HepG2 (cell line): Measurements from ENCODE around the gene WRAP73. TPM values are rescaled to one million over a fixed set of nuclear protein-coding genes. Genes with fewer than 3 reads are reported as not detected.

Experiments
- ARID4A ChIP-seq: sonication (generic); formaldehyde crosslinking; IDR thresholded peaks from 2 replicates; pipeline ENCODE4 v1.5.0; 2020; ENCODE audit warnings: mild to moderate bottlenecking, missing genetic modification reagents, borderline replicate concordance
- ATF7 ChIP-seq, 2 experiments: fragments of 450-650 bp in 1 of 2; sonication (generic) in 1 of 2; formaldehyde crosslinking in 1 of 2; IDR thresholded peaks; 2 replicates each; pipeline versions ENCODE4 v1.4.0 to v1.6.1; 2016 to 2020; ENCODE audit warnings: antibody characterized with exemption in 1 of 2, mild to moderate bottlenecking in 1 of 2, missing genetic modification reagents in 1 of 2
- CHD4 ChIP-seq: fragments of 200-600 bp; sonication (generic); IDR thresholded peaks from 2 replicates; pipeline ENCODE4 v1.7.0; 2017; ENCODE audit warnings: mild to moderate bottlenecking, low read length, borderline replicate concordance
- DNMT1 ChIP-seq: sonication (generic); formaldehyde crosslinking; IDR thresholded peaks from 2 replicates; pipeline ENCODE4 v1.5.1; 2020; ENCODE audit warnings: mild to moderate bottlenecking, missing genetic modification reagents
- GABPB1 ChIP-seq: IDR thresholded peaks from 2 replicates; pipeline ENCODE4 v1.6.1; 2016; ENCODE audit warnings: mild to moderate bottlenecking, missing genetic modification reagents, moderate library complexity, missing compliant biosample characterization
- HES4 ChIP-seq: sonication (generic); formaldehyde crosslinking; IDR thresholded peaks from 2 replicates; pipeline ENCODE4 v1.9.0; 2021; ENCODE audit warnings: mild to moderate bottlenecking, missing genetic modification reagents, borderline replicate concordance
- HNF1B ChIP-seq: sonication (generic); formaldehyde crosslinking; IDR thresholded peaks from 2 replicates; pipeline ENCODE4 v1.5.1; 2020; ENCODE audit warnings: mild to moderate bottlenecking, moderate library complexity, missing genetic modification reagents
- ISX ChIP-seq: sonication (generic); formaldehyde crosslinking; conservative IDR thresholded peaks from 2 replicates; pipeline ENCODE4 v1.5.0; 2020; ENCODE audit warnings: missing genetic modification reagents
- KLF16 ChIP-seq, 2 experiments: sonication (generic) in 1 of 2; formaldehyde crosslinking in 1 of 2; IDR thresholded peaks; 2 replicates each; pipeline versions ENCODE4 v1.6.1 to v1.8.0; 2016 to 2023; ENCODE audit warnings: missing genetic modification reagents in 2 of 2, missing compliant biosample characterization in 1 of 2
- KMT2A ChIP-seq: sonication (generic); formaldehyde crosslinking; IDR thresholded peaks from 2 replicates; pipeline ENCODE4 v1.4.0; 2020; ENCODE audit warnings: missing genetic modification reagents
- MED8 ChIP-seq: sonication (generic); formaldehyde crosslinking; IDR thresholded peaks from 2 replicates; pipeline ENCODE4 v1.8.1; 2023; ENCODE audit warnings: mild to moderate bottlenecking, missing genetic modification reagents; ENCODE audit not compliant: insufficient replicate concordance
- NONO ChIP-seq, 2 experiments: fragments of 450-650 bp in 1 of 2; sonication (generic) in 1 of 2; formaldehyde crosslinking in 1 of 2; IDR thresholded peaks in 1 of 2; conservative IDR thresholded peaks in 1 of 2; 2 replicates each; pipeline versions ENCODE4 v1.6.1 to v1.8.0; 2017 to 2022; ENCODE audit warnings: mild to moderate bottlenecking in 1 of 2, missing genetic modification reagents in 1 of 2, moderate library complexity in 1 of 2
- RFX5 ChIP-seq: IDR thresholded peaks from 2 replicates; pipeline ENCODE4 v1.6.1; 2011; ENCODE audit warnings: low read depth, low read length, improper control_type of control experiment
- SIN3B ChIP-seq: fragments of 150-350 bp; IDR thresholded peaks from 2 replicates; pipeline ENCODE4 v1.6.1; 2014; ENCODE audit warnings: low read length
- TMF1 ChIP-seq: sonication (generic); formaldehyde crosslinking; IDR thresholded peaks from 2 replicates; pipeline ENCODE4 v1.8.1; 2022; ENCODE audit warnings: low read depth, missing genetic modification reagents
- ZNF281 ChIP-seq: sonication (generic); formaldehyde crosslinking; IDR thresholded peaks from 2 replicates; pipeline ENCODE4 v1.4.0; 2020; ENCODE audit warnings: missing genetic modification reagents, borderline replicate concordance
- ZNF326 ChIP-seq: sonication (generic); formaldehyde crosslinking; IDR thresholded peaks from 2 replicates; pipeline ENCODE4 v1.4.0; 2020; ENCODE audit warnings: missing genetic modification reagents, borderline replicate concordance
- ZNF788 ChIP-seq: sonication (generic); formaldehyde crosslinking; IDR thresholded peaks from 2 replicates; pipeline ENCODE4 v1.5.0; 2020; ENCODE audit warnings: mild to moderate bottlenecking, missing genetic modification reagents, borderline replicate concordance
- ZNF816 ChIP-seq: sonication (generic); formaldehyde crosslinking; IDR thresholded peaks from 2 replicates; pipeline ENCODE4 v1.8.0; 2022; ENCODE audit warnings: missing genetic modification reagents, mild to moderate bottlenecking, borderline replicate concordance
- polyA plus RNA-seq, 8 experiments: library from polyadenylated mRNA; depleted of rRNA in 3 of 8; stranded (reverse) in 7 of 8; unstranded in 1 of 8; fragments of >200 nt; fragmentation: Illumina TruSeq in 4 of 8; extraction: Trizol in 4 of 8; gene quantifications; 2 replicates each; pipeline versions ENCODE4 v1.2.1 to v1.2.3, GENCODE V29; 2011 to 2016; ENCODE audit warnings: low read depth in 4 of 8, missing spikeins in 1 of 8, mixed read lengths in 1 of 8; ENCODE audit not compliant: insufficient read depth in 1 of 8
- total RNA-seq, 5 experiments: library from RNA; depleted of rRNA; stranded (reverse); fragments of >200 nt; fragmentation: Illumina TruSeq; extraction: Trizol; gene quantifications; 2 replicates each; pipeline ENCODE4 v1.2.3, GENCODE V29; 2016; ENCODE audit warnings: low read depth in 1 of 5

Gene WRAP73
- total and polyA plus RNA-seq, 2 of the 13 experiments (the other 11 are each of a cell fraction or from before 2014, with no cell fraction given) = 18.1 to 40.4 TPM

GRCh38 chr1:3625151-3625907 lies 24.6 kb downstream of the WRAP73 start (continued):
- peak; percentile 85 for TF ChIP-seq ARID4A
- no peak for TF ChIP-seq RFX5
- peak; percentile 91 for TF ChIP-seq TMF1 (CRISPR knock-in tag)
- TF ChIP-seq ZNF281 = no peak; the same call in 1 of the 2 replicates
- no peak for TF ChIP-seq ZNF816
- TF ChIP-seq ZNF326 (CRISPR knock-in tag) = no peak
- TF ChIP-seq MED8 (CRISPR knock-in tag) = peak; percentile 42
- no peak for TF ChIP-seq ISX
- no peak for TF ChIP-seq CHD4
- TF ChIP-seq ZNF788 (CRISPR knock-in tag) = peak; percentile 67; the same call in 1 of the 2 replicates
- TF ChIP-seq NONO (IDR thresholded peaks at IDR 0.05) = no peak
- peak; percentile 60; the same call in 1 of the 2 replicates for TF ChIP-seq NONO (CRISPR knock-in tag; conservative IDR thresholded peaks at IDR 0.05)
- TF ChIP-seq GABPB1 = peak; percentile 72
- TF ChIP-seq HNF1B (CRISPR knock-in tag) = peak; percentile 43; the same call in 1 of the 2 replicates
- peak; percentile 39; the same call in 1 of the 2 replicates for TF ChIP-seq DNMT1 (CRISPR knock-in tag)
- TF ChIP-seq KLF16 (CRISPR knock-in tag; IDR thresholded peaks at IDR 0.05) = no peak
- no peak for TF ChIP-seq SIN3B
- peak; percentile 83 for TF ChIP-seq KMT2A
- no peak for TF ChIP-seq ATF7 (IDR thresholded peaks at IDR 0.05)
- no peak for TF ChIP-seq ATF7 (CRISPR knock-in tag; IDR thresholded peaks at IDR 0.05)
- no peak for TF ChIP-seq HES4
